Sigmoid colon (tissue), 4 donors: ENCODE measurements around the gene WDR19.

Experiments
- POLR2A ChIP-seq, 2 donors: fragments of 450-650 bp; IDR thresholded peaks; one replicate each; pipeline ENCODE4 v1.6.1; 2016; ENCODE audit warnings: antibody characterized with exemption in 2 of 2, mild to moderate bottlenecking in 2 of 2, moderate library complexity in 2 of 2
- POLR2AphosphoS5 ChIP-seq, 4 donors: sonication (generic); formaldehyde crosslinking; IDR thresholded peaks; one replicate each; pipeline ENCODE4 v1.6.1; 2017; ENCODE audit warnings: antibody characterized with exemption in 4 of 4

DNA sequence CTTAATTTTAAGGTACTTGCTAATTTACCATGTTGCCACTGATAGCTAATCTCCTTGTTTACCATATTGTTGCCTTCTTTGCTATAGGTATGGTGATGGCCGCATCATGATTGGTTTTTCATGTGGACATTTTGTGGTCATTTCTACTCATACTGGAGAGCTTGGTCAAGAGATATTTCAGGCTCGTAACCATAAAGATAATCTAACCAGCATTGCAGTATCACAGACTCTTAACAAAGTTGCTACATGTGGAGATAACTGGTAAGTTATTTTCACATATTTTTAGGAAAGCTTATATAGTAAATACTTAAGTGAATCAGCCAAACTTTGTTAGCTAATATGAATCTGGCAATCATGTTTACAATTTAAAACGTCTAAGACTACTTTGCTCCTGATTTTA is 23.1 kb downstream of the WDR19 start:
- no peak for TF ChIP-seq POLR2AphosphoS5 (IDR thresholded peaks at IDR 0.05)
- no peak for TF ChIP-seq POLR2A (IDR thresholded peaks at IDR 0.05)
